22Rv1 (cell line): ENCODE data around the gene MBP.

Experiments used
- H3K27ac ChIP-seq: fragments of 450-650 bp; 2 replicates; pipeline ENCODE4 v1.5.1; 2017
- CTCF ChIP-seq: fragments of 450-650 bp; IDR thresholded peaks from 2 replicates; pipeline ENCODE4 v1.5.1; 2017; ENCODE audit warnings: mild to moderate bottlenecking
- ZFX ChIP-seq: fragments of 450-650 bp; IDR thresholded peaks from 2 replicates; pipeline ENCODE4 v1.6.1; 2017; ENCODE audit warnings: antibody characterized with exemption, borderline replicate concordance

The MBP gene

GRCh38 chr18:77138270-77138669 is 5.7 kb upstream of the MBP start:
- no peak overlapping the region for H3K27ac ChIP-seq
- no peak for TF ChIP-seq CTCF
- no peak for TF ChIP-seq ZFX

- no peak overlapping the region for H3K27ac ChIP-seq
- TF ChIP-seq ZFX, result no peak
- no peak for TF ChIP-seq CTCF
Observed at GRCh38 chr18:77137851-77138250, 5.3 kb upstream of the MBP start.

GRCh38 chr18:77136871-77137665 is 4.5 kb upstream of the MBP start:
- no peak for TF ChIP-seq CTCF
- no peak for TF ChIP-seq ZFX
- no peak overlapping the region for H3K27ac ChIP-seq

- TF ChIP-seq ZFX (no peak), CTCF (no peak)
- no peak overlapping the region for H3K27ac ChIP-seq
Observed at GRCh38 chr18:77136076-77136718, 3.6 kb upstream of the MBP start.

- TF ChIP-seq ZFX (no peak), CTCF (no peak)
Observed at GRCh38 chr18:77135339-77136075, 2.9 kb upstream of the MBP start.

GRCh38 chr18:77134611-77135010 is 2.0 kb upstream of the MBP start:
- no peak overlapping the region for H3K27ac ChIP-seq
- TF ChIP-seq ZFX (no peak), CTCF (no peak)

More at GRCh38 chr18:77135339-77136075, 2.9 kb upstream of the MBP start:
- H3K27ac ChIP-seq, result no peak overlapping the region
